Skeletal muscle satellite cell (primary cell): ENCODE results near the gene UCP2.

Source experiments
- H3K27me3 ChIP-seq: 2 replicates; pipeline ENCODE4 v1.7.0; 2013; ENCODE audit warnings: low read length; ENCODE audit not compliant: control insufficient read depth, insufficient read depth
- H3K36me3 ChIP-seq: 2 replicates; pipeline ENCODE4 v1.7.0; 2013; ENCODE audit warnings: mild to moderate bottlenecking, control low read depth, low read length; ENCODE audit not compliant: insufficient read depth
- H3K4me1 ChIP-seq: 2 replicates; pipeline ENCODE4 v1.7.0; 2013; ENCODE audit warnings: low read length; ENCODE audit not compliant: control insufficient read depth, insufficient read depth
- H3K4me2 ChIP-seq: 2 replicates; pipeline ENCODE4 v1.7.0; 2013; ENCODE audit warnings: mild to moderate bottlenecking, low read length
- H3K4me3 ChIP-seq: 2 replicates; pipeline ENCODE4 v1.7.0; 2013; ENCODE audit warnings: low read length
- H3K9ac ChIP-seq: 2 replicates; pipeline ENCODE4 v1.7.0; 2013; ENCODE audit warnings: mild to moderate bottlenecking, low read depth, low read length, moderate library complexity
- H3K9me3 ChIP-seq: replicated peaks from 2 replicates; pipeline ENCODE4 v1.7.0; 2013; ENCODE audit warnings: mild to moderate bottlenecking, control low read depth, low read length

The UCP2 gene

GRCh38 chr11:73961321-73961720 lies 21.3 kb downstream of the UCP2 start:
- Histone ChIP-seq H3K4me1 (peaks cover 1% of the 10 kb centered on the region), H3K27me3 (peaks cover 23% of the 10 kb centered on the region), H3K9ac (no peak overlapping the region), H3K9me3 (no peaks in the 10 kb centered on the region), H3K4me2 (no peak overlapping the region), H3K36me3 (no peaks in the 10 kb centered on the region), H3K4me3 (no peak overlapping the region)

DNA sequence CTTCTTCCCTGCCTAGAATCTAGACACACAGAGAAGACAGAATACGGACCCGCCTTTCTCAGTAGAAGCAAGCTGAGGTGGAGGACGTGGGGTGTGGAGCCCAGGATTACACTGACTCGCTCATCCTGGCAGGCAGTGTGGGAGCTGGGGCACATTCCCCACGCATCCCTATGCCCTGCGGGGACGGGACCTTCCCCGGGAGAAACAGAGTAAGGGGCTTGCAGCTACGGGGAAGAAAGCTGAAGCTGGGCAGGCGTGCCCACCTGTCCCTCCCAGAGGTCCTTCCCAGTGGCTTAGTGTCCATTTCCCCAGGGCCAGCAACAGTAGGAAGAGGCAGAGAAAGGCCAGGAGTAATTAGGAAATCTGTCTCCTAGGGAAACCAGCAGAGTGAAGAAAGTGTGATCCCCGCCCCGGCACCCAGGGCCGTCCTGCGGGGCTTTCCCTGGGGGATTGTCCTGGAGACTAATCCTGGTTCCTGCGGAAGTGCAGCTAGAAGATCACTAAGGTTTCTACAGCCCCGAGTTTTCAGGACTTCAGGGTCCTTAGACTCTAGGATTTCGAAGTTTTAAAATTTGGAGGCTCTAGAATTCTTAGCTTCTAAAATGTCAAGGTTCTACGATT lies 24.0 kb downstream of the UCP2 start:
- Histone ChIP-seq H3K36me3 (no peaks in the 10 kb centered on the region), H3K9me3 (no peaks in the 10 kb centered on the region), H3K4me1 (peaks cover 7% of the 10 kb centered on the region), H3K4me2 (no peak overlapping the region), H3K9ac (no peak overlapping the region), H3K4me3 (no peak overlapping the region), H3K27me3 (peaks cover 12% of the 10 kb centered on the region)

GRCh38 chr11:73957654-73958361 lies 24.8 kb downstream of the UCP2 start:
- Histone ChIP-seq H3K27me3 (peaks cover 12% of the 10 kb centered on the region), H3K36me3 (no peaks in the 10 kb centered on the region), H3K9ac (no peak overlapping the region), H3K9me3 (no peaks in the 10 kb centered on the region), H3K4me2 (no peak overlapping the region), H3K4me1 (peaks cover 7% of the 10 kb centered on the region), H3K4me3 (no peak overlapping the region)

DNA sequence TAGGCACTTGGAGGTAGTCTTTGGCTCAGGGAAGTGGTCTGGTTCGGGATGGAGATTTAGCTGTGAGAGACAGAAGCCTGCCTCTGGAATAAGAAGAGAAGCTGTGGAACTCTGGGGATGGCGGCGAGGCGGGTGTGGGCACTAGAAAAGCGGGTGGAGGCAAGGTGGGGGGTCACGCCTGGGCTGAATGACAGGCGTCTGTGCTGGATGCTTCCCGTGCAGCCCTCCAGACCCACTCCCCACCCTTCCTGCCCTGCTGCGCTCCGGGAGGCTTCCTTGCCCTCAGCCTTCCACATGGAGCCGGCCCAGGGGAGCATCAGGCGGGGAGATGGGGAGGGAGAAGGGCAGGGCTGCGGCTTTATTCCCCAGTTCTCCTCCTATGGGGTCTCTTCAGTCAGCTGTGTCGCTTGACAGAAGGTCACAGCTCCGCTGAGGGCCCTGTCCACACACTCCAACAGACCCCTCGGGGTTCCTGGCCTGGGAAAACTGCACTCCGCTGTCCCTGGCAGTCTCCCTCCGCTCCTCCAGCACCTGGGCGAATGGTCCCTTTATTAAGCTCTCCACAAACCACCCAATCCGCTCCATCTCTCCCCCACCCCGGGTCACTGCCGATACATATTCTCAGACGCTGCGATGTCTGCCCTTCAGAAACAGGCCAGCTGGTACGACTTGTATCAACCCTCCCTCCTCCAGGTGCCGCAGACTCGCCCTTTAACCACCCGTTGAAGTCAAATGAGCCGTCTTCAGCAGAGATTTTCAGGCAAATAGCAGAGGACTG lies 25.6 kb downstream of the UCP2 start:
- Histone ChIP-seq H3K4me2 (no peak overlapping the region), H3K9me3 (no peaks in the 10 kb centered on the region), H3K27me3 (peaks cover 12% of the 10 kb centered on the region), H3K36me3 (no peaks in the 10 kb centered on the region), H3K9ac (no peak overlapping the region), H3K4me1 (peaks cover 7% of the 10 kb centered on the region), H3K4me3 (no peak overlapping the region)

DNA sequence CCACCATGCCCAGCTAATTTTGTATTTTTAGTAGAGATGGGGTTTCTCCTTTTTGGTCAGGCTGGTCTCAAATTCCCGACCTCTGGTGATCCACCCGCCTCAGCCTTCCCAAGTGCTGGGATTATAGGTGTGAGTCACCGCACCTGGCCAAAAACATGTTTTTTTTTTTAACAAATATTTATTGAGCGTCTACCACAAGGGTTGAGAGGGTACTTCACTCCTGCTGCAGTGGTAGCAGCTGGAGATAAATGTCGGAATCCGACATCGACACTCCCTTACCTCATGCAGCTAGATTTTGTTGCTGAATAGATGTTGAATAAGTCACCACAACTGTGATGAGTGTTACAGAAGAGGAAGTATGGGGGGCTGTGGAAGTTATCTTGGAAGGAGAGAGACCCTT lies 30.8 kb downstream of the UCP2 start:
- H3K9me3 ChIP-seq = no peaks in the 10 kb centered on the region
- H3K4me3 ChIP-seq = no peak overlapping the region

DNA sequence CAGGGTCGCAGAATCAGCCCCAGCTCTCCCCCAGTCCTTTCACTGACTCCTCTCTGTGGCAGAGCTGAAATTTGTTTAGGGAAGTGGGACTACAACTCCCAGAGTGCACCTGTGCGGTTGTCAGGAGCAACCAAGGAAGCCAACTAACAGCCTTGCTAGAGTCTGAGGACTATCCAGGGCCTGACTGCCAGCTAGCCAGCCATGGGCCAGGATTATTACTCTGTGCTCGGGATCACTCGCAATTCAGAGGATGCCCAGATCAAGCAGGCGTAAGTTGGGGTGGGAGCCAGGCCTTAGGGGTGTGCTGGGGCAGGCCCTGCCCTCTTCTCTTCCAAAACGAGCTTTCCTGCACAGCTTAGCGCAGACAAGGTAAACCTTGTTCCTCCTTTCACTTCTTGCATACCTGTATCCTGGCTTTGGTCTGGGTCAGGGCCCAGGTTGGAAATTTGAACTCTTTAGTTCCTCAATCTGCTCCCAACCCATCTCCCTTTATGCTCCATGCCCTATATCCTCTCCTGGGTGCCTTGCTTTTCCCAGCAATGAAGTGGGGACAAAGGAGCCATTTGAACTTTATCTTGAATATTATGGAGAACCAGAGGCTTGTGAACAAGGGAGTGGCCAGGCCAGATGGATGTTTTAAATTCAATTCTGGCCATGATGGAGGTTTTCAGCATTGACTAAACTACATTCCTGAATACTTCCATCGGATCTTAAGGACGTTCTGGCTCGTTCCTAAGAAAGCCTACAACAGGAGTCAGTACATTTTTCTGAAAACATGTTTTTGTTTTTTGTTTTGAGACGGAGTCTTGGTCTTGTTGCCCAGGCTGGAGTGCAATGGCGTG lies 31.6 kb downstream of the UCP2 start, which contains the start of gene DNAJB13:
Gene DNAJB13, plus strand, starts transcription at position 158 of the 842 bp plus-strand sequence. Its CDS starts 44 bp downstream, at position 202.
- H3K27me3 ChIP-seq = no peaks in the 10 kb centered on the region
- peaks cover 7% of the 10 kb centered on the region for H3K4me1 ChIP-seq
- no peak within 1 kb of the TSS for H3K4me2 ChIP-seq
- no peaks in the 10 kb centered on the region for H3K9me3 ChIP-seq
- no peak within 1 kb of the TSS for H3K4me3 ChIP-seq
- H3K36me3 ChIP-seq = no peaks in the 10 kb centered on the region
- no peak within 1 kb of the TSS for H3K9ac ChIP-seq

More for the DNA sequence above, 30.8 kb downstream of the UCP2 start:
- H3K36me3 ChIP-seq = no peaks in the 10 kb centered on the region
- H3K27me3 ChIP-seq = peaks cover under 1% of the 10 kb centered on the region
- no peak overlapping the region for H3K4me2 ChIP-seq
- H3K4me1 ChIP-seq = peaks cover 10% of the 10 kb centered on the region
- H3K9ac ChIP-seq = no peak overlapping the region

GRCh38 chr11:73949912-73950311 lies 32.7 kb downstream of the UCP2 start:
- Histone ChIP-seq H3K4me1 (peaks cover 4% of the 10 kb centered on the region), H3K4me2 (no peak overlapping the region), H3K9ac (no peak overlapping the region), H3K4me3 (no peak overlapping the region), H3K27me3 (no peaks in the 10 kb centered on the region), H3K9me3 (no peaks in the 10 kb centered on the region), H3K36me3 (no peaks in the 10 kb centered on the region)

- H3K9me3 ChIP-seq = no peaks in the 10 kb centered on the region
- H3K4me1 ChIP-seq = peaks cover 4% of the 10 kb centered on the region
- H3K36me3 ChIP-seq = no peaks in the 10 kb centered on the region
- no peak overlapping the region for H3K9ac ChIP-seq
- H3K4me3 ChIP-seq = no peak overlapping the region
- no peaks in the 10 kb centered on the region for H3K27me3 ChIP-seq
- H3K4me2 ChIP-seq = no peak overlapping the region
These were observed 33.4 kb downstream of the UCP2 start for GRCh38 chr11:73949246-73949645.

GRCh38 chr11:73946798-73947458 lies 35.7 kb downstream of the UCP2 start:
- Histone ChIP-seq H3K4me1 (peaks cover 2% of the 10 kb centered on the region), H3K4me2 (no peak overlapping the region), H3K9ac (no peak overlapping the region), H3K4me3 (no peak overlapping the region), H3K36me3 (no peaks in the 10 kb centered on the region), H3K27me3 (no peaks in the 10 kb centered on the region), H3K9me3 (no peaks in the 10 kb centered on the region)

- Histone ChIP-seq H3K9me3 (no peaks in the 10 kb centered on the region), H3K4me2 (no peak overlapping the region), H3K9ac (no peak overlapping the region), H3K4me1 (no peaks in the 10 kb centered on the region), H3K36me3 (no peaks in the 10 kb centered on the region), H3K27me3 (no peaks in the 10 kb centered on the region), H3K4me3 (no peak overlapping the region)
These were observed 37.2 kb downstream of the UCP2 start for GRCh38 chr11:73945396-73945795.
